GM18867 (cell line): Measurements from ENCODE around the gene AGPAT3.
"Not testable (repeated sequence)": the region's sequence is repeated elsewhere in the genome, so short reads cannot be mapped to it uniquely, and the experiment has no call there.

Experiments
- ATAC-seq: cut with Tn5 transposase; IDR thresholded peaks from one replicate; pipeline ENCODE4 v1.9.1; 2021; ENCODE audit warnings: mild to moderate bottlenecking, moderate library complexity; ENCODE audit not compliant: unreplicated experiment

The AGPAT3 gene

DNA sequence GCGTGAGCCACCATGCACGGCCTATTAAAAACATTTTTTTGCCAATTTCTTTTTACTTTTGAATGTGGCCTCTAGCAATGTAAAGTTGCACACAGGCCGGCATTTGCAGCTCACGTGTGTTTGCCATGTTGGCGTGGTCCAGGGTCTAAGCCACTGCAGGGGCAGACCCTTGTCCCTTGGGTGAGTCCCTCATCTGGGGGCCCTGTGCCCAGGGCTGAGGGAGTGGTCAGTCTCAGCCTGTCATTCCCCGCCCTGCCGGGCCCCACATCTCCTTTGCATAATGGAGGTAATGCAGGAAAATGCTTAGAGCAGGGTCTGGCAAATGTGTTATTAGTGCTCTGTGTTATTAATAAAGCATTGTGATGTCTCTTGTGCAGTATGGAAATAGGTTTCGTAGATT, 16.9 kb downstream of the AGPAT3 start:
- ATAC-seq = no peak

DNA sequence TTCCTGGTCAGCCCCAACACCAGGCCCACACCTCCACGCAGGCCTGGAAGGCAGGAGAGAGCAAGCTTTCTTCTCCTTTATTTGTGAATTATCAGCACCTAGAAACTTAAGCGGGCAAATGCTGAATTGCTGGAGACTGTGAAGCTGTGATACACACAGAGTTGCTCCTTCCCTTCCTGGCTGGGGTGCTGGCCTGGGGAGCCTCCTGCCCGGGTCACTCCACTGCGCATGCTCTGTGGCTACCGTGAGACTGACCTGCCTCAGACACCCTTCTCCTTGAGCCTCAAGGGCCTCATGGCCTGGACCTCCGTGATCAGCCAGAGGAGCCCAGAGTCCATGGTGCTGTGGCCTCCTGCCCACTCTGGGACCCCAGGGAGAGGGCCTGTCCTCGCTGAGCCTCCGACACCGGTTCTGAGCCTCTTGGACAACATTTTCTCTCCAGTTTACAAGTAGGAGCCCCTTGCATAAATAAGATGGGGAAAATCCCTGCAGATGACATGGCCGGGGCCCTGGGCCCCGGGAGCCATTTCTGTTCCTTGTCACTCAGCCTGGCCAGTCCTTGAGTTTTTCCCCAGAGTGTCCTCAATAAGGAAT, 18.0 kb downstream of the AGPAT3 start:
- ATAC-seq = no peak

- ATAC-seq = no peak
These were observed 19.2 kb downstream of the AGPAT3 start for GRCh38 chr21:43884012-43884860.

DNA sequence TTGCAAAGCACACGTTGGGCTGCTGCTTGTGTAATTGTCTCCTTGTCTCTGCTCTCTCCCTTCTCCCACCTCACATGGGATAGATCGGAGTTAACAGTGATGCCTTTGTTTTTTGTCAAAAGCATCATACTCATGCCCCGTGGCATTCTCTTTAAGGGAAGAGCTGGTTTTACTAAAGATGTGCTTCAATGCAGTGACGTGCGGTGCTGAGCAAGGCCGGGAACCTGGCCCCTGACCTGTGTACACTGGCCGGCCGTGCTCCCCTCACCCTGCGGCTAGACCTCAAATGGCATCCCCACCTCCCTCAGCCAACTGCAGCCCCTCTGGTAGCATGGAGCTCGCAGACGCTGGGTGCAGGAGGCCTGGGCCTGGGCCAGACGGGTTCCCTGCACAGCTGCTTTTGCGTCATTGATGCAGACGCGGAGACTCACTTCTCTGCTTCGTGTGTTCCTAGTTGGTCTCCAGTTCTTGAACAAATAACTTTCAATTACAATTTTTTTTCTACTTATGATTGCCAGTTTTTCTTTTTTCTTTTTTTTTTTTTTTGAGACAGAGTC, 19.9 kb downstream of the AGPAT3 start:
- ATAC-seq = no peak

DNA sequence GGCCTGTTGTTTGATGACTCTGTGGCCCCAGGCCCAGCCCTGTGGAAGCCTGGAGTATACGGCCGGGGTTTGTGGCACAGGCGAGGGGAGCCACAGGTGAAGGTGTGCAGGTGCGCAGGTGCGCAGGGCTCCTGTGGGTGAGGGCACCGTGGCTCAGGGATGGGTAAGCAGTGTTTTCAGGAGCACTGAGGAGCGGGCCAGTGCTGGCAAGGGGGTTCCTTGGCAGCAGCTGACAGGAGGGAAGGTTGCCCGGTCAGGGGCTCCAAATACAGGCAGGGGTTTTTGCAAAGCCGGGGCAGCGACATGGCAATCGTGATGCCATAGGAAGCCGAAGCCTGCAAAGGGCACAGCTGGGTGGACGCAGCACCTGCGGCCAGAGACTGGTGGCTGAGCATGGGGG, 20.7 kb downstream of the AGPAT3 start:
- ATAC-seq = no peak

DNA sequence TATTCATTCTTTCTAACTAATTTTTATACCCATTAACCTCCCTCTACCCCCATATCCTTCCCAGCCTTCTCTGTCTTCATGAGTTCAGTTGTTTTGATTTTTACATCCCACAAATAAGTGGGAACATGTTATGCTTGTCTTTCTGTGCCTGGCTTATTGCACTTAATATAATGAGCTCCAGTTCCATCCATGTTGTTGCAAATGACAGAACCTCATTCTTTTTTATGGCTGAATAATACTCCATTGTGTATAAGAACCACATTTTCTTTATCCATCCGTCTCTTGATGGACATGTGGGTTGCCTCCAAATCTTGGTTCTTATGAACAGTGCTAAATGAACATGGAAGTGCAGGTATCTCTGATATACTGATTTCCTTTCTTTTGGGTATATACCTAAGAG, 21.5 kb downstream of the AGPAT3 start:
- no peak for ATAC-seq

DNA sequence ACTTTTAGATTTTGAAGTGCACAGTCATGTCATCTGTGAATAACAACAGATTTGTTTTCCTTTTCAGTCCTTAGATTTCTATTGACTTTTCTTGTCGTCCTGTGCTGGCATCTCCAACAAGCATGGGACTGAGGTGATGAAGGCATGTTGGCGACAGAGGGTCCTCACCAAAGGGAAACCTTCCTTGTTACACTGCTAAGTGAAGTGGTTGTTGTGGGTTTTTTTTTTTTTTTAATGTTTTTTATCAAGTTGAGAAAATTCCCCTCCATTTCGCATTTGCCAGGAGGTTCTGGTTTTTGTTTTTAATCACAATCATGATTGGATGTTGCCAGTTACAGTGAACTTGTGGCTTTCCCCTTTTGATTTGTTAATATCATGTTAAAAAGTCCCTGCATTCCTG, 24.0 kb downstream of the AGPAT3 start:
- no peak for ATAC-seq

DNA sequence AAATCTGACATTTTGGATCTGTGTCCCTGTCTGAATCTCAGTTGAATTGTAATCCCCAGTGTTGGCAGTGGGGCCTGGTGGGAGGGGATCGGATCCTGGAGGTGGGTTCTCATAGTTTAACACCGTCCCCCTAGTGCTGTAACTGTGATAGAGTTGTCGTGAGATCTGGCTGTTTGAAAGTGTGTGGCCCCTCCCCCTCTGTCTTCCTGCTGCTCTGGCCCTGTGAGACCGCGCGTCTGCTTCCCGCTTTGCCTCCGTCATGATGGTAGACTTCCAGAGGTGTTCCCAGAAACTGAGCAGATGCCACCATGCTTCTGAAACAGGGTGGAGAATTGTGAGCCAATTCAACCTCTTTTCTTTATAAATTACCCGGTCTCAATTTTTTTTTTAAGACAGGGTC, 25.0 kb downstream of the AGPAT3 start:
- ATAC-seq = no peak

DNA sequence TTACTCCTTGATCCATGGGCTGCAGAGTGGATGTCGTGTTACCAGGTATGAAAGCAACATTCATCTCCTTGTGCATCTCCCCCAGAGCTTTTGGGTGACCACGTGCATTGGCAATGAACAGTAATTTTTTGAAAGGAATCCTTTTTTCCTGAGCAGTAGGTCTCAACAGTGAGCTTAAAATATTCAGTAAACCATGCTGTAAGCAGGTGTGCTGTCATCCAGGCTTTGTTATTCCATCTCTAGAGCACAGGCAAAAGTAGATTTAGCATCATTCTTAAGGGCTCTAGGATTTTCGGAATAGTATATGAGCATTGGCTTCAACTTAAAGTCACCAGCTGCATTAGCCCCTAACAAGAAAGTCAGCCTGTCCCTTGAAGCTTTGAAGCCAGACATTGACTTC, 27.3 kb downstream of the AGPAT3 start:
- no peak for ATAC-seq

- ATAC-seq = no peak
These were observed 28.0 kb downstream of the AGPAT3 start for GRCh38 chr21:43892984-43893535.

GRCh38 chr21:43893536-43894205, 28.6 kb downstream of the AGPAT3 start:
- ATAC-seq = no peak

DNA sequence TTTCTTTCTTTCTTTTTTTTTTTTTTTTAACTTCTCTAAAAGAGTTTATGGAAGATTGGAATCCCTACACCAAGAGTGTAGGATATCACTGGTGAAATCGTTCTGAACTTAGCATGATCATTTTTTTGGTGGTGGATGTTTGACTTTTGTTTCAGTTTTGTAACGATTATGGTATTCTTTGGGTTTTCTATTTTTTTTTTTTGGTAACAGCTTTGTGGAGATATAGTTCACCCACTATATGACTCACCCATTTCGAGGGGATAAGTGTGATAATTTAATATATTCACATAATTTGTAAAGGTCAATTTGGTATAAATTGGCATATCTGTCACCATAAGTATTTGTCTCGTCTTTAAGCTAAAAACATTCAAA, 29.2 kb downstream of the AGPAT3 start:
- no peak for ATAC-seq

- no peak for ATAC-seq
These were observed 30.2 kb downstream of the AGPAT3 start for GRCh38 chr21:43895196-43895595.

DNA sequence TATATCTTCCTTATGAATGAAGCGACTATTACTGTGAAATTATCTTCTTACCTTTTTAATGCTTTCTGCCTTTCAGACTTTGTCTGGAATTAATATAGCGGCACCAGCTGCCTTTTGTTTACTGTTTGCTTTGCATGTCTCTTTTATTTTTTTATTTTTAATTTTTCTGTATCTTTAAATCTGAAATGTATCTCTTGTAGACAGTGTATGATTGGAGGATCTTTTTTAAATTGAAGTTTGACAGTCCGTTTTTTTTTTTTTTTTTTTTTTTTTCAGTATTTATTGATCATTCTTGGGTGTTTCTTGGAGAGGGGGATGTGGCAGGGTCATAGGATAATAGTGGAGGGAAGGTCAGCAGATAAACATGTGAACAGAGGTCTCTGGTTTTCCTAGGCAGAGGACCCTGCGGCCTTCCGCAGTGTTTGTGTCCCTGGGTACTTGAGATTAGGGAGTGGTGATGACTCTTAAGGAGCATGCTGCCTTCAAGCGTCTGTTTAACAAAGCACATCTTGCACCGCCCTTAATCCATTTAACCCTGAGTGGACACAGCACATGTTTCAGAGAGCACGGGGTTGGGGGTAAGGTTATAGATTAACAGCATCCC, 31.8 kb downstream of the AGPAT3 start:
- ATAC-seq = not testable (repeated sequence)

GRCh38 chr21:43899307-43900077, 34.5 kb downstream of the AGPAT3 start:
- ATAC-seq = no peak

- ATAC-seq = no peak
These were observed 35.0 kb downstream of the AGPAT3 start for GRCh38 chr21:43900078-43900385.

DNA sequence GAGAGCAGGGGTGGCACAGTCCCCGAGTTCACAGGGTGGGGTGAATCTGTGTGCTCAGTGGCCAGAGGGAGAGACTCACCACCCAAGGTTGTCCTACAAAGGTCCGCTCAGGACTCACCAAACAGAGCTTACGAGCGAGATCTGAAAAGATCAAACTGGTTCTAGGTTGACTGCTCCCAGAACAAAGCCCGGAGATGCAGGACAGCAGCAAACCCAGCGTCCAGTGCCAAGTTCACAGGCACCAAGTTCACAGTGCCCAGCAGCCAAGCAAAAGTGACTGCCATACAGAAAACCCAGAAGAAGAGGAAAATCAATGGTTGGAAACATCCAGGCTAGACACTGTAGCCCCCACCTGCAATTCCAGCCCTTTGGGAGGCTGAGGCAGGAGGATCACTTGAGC, 35.7 kb downstream of the AGPAT3 start:
- no peak for ATAC-seq

- no peak for ATAC-seq
These were observed 37.4 kb downstream of the AGPAT3 start for GRCh38 chr21:43902441-43902840.

DNA sequence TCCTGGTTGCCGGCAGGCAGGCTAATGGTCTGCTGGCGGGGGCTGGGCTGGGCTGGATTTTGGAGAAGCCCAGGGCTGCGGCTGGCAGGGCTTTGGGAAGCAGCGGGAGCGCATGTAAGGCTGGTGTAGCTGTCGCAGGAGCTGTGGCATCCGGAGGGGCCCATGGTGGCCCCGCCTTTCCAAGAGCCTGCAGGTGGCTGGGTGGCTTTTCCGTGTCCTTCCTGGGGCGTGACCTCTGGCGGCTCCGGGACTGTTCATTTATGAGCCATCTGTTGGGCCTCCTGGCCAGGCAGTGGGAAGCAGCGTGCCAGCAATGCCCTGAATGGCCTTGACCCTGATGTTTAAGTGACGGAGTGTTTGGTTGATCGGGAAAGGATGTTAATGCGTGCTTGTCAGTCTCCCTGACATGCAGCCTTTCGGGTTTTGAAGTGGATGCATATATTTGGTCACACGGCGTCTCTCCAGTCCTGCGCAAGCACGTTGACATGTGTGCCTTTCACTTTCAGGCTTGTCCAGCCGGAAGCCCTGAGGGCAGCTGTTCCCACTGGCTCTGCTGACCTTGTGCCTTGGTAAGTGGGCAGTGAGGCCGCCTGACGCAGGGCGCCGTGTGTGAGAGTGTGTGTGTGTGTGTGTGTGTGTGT, 38.5 kb downstream of the AGPAT3 start:
- ATAC-seq = no peak

DNA sequence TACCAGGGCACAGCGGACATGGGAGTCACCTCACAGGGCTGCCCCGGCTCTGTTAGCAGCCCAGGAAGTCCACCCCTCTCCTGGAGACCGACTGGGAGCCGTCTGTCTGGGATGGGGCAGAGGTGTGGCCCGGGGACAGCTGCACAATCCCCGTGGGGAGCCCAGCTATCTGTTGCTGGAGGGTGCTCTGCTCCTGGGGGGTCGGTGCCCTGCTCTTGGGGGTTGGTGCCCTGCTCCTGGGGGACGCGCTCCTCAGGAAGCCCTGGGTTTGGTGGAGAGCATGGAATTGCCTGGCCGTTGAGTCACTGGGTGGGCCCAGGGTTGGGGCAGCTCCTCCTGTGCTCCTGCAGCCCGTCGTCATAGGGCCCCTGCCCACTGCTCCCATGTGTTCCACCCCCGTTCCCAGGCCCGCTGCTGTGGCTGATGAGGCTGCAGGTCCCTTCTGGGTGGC, 39.3 kb downstream of the AGPAT3 start:
- no peak for ATAC-seq
